Stimulated activated CD8-positive, alpha-beta memory T cell treated with anti-CD3 and anti-CD28 coated beads, Interleukin-4, amount 100 ng/mL, for 48 hours (primary cell): ENCODE measurements around the gene IGSF11.
"Not testable (repeated sequence)": the region's sequence is repeated elsewhere in the genome, so short reads cannot be mapped to it uniquely, and the experiment has no call there.

Experiments used
- DNase-seq: peaks from one replicate; pipeline ENCODE4 v3.0.0-alpha.2; 2020

Gene IGSF11

GRCh38 chr3:119034256-119035013, at the start of gene IGSF11:
IGSF11 (minus strand) TSS chr3:119034846; CDS start chr3:119034582, 264 bp downstream.
- peak; percentile 75 for DNase-seq

GRCh38 chr3:119080364-119080763, 45.7 kb upstream of the IGSF11 start:
- no peak for DNase-seq

GRCh38 chr3:119073258-119074001, 38.8 kb upstream of the IGSF11 start:
- no peak for DNase-seq

DNA sequence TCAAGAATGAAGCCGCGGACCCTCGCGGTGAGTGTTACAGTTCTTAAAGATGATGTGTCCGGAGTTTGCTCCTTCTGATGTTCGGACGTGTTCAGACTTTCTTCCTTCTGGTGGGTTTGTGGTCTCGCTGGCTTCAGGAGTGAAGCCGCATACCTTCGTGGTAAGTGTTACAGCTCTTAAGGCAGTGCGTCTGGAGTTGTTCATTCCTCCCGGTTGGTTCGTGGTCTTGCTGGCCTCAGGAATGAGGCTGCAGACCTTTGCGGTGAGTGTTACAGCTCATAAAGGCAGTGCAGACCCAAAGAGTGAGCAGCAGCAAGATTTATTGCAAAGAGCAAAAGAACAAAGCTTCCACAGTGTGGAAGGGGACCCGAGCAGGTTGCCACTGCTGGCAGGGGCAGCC, 37.8 kb upstream of the IGSF11 start:
- not testable (repeated sequence) for DNase-seq

DNA sequence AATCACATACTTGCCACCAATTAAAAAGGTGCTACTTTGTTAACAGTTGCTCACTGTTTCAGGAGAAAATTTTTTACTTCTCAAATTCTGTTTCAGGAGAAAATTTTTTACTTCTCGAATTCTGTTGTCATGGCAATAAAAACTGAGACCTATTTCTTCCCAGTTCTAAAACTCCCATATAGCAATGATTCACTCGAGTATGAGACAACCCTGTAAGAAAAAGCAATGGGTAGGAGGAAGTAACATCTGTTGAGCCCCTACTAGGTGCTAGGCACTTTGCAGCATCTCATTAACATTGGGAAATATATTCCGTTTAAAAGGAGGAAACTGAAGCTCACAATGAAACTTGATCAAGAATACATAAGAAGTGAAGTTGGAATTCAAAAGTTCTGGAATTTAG, 35.1 kb upstream of the IGSF11 start:
- DNase-seq, result no peak

- no peak for DNase-seq
Observed at GRCh38 chr3:119063471-119063870, 28.8 kb upstream of the IGSF11 start.

GRCh38 chr3:119062892-119063291, 28.2 kb upstream of the IGSF11 start:
- no peak for DNase-seq

- no peak for DNase-seq
Observed at GRCh38 chr3:119044593-119044992, 9.9 kb upstream of the IGSF11 start.

GRCh38 chr3:119042162-119042561, 7.5 kb upstream of the IGSF11 start:
- no peak for DNase-seq

- no peak for DNase-seq
Observed at GRCh38 chr3:119035014-119035346, 334 bp upstream of the IGSF11 start.

DNA sequence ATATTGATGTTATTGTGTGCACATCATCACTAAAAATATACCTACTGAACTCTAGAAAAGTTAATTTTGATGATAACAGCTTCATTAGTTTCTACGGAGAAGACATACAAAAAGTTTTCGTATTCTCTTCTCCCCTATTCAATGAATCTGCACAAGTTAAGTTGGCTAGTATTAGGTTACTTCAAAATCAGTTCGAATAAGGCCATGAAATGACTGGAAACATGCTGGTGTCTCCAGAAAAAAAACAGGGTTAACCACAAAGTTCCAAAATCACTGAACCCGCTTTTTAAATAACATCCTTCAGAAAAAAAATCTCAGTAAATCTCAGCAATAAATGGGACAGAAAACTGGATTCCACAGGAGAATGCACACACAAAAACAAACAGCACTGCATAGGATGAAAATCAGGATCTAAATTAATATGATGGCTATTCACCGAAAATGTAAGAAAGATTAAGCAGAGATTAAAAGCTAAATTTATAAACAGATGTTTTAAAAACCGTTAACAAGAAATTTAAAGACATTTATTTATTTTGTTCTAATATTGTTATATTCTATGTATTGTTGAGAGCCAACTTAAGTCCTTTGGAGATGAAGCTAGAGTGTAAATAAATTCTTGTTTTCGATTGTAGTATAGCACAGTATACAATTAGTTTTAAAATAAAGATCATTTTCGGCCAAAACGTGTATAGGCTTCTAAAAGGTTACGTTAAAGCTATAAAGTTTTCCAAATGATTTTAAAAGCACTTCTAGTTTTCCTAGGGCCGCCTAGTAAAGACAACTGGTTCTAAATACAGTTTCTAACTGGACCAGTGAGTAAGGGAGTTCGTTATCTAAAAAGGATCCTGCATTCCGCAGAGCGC, 1.0 kb downstream of the IGSF11 start:
- no peak for DNase-seq

DNA sequence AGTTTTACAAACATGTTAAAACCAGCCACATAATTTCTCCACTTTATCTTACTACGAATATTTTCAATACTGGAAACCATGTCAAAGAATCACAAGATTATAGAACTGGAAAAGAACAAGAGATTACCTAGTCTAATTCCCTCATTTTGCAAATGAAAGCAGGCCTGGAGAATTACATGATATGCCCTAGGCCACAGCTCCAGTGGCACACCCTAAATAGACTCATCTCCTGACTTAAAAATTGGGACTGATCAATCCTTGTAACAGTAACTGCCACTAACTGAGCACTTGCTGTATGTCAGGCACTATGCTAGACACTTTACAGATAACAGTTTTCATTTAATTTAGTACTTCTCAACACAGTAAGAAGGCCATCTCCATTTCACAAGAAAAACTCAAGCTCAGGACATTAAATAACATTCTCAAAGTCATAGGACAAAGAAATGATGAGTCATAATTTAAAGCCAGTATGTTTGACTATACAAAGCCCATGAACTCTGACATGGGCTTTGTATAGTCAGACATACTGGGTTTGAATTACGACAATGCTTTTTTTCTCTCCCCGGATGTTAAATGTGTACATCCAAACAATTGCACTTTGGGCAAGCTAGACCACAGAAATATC, 9.4 kb downstream of the IGSF11 start:
- DNase-seq, result no peak

GRCh38 chr3:119019767-119020518, 14.7 kb downstream of the IGSF11 start:
- DNase-seq, result no peak

DNA sequence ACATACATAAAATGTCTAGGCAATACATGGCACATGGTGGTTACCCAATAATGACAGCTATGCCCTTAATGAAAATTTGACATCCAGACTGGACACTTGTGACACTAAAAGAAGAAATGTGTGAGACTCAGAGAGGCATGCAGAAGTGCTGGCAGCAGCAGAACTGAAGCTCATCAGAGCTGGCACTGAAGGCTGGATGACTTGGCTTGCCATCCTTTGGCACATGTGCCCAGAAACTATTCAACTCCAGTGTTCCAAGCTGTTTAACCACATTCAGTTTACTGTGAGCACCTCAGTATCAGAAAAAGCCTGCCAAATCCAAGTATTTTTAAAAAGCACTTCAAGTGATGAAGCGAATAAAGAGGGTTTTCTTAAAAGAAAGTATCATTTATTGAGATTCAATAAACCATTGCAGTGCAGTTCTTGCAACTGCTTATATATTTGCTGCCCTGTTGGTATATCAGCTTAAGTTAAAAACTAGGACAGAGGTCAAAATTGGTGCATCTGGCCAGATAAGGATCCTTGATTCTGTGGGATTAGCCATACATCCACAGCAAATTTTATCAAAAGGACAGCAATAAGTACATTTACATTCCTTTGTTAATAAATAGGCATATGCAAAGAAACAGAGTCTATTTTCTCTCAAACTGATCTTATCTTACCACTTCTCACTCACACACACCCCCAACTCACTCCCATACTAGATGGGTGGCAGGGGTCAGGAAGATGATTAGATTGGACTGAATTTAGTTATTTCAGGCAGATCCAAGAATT, 15.8 kb downstream of the IGSF11 start:
- DNase-seq, result no peak

DNA sequence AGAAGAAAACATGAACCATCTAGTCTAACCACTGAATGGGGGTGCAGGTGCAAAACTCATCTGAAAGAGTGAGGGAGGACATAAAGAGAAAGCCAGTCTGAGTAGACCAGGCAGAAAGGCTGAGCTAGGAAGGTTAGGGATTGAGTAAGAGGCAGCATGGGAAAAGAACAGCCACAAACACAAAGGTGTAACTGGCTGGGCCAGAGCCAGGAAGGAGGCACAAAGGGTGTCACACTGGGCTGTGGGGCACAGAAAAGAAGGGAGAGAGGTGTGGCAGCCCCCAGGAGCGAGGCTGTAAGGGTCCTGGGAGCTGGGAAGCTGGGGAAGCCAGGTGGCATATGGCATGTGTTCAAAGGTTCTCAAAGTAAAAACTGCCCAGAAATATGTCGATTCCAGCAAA, 18.7 kb downstream of the IGSF11 start:
- DNase-seq, result no peak

- no peak for DNase-seq
Observed at GRCh38 chr3:119013951-119014350, 20.7 kb downstream of the IGSF11 start.

GRCh38 chr3:119011528-119011927, 23.1 kb downstream of the IGSF11 start:
- DNase-seq, result no peak

- no peak for DNase-seq
Observed at GRCh38 chr3:118997190-118997589, 37.5 kb downstream of the IGSF11 start.

DNA sequence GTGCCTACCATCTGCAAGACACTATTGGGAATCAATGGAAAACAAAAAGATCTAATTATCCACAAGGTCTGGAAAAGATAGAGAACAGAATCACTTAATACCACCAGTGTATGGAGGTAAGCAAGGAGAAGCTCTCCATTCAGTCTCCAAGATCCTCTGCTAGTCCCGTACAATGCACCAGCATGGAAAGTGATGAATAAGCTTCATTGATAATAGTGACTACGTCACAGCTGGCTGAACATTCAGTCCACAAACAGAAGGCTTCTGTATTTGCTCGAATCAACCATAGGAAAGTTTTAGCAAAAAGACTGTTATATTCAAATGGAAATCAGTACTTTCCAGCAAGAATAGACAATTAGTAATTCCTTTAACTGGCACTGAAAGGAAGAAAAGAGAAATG, 42.9 kb downstream of the IGSF11 start:
- DNase-seq, result no peak

- no peak for DNase-seq
Observed at GRCh38 chr3:118990823-118991560, 43.7 kb downstream of the IGSF11 start.
